Measurements from ENCODE around the gene GSTM3.
A peak's percentile ranks its signal among the peaks of the same experiment; 100 is the strongest.
"Not testable (repeated sequence)": the region's sequence is repeated elsewhere in the genome, so short reads cannot be mapped to it uniquely, and the experiment has no call there.

The GSTM3 gene

DNA sequence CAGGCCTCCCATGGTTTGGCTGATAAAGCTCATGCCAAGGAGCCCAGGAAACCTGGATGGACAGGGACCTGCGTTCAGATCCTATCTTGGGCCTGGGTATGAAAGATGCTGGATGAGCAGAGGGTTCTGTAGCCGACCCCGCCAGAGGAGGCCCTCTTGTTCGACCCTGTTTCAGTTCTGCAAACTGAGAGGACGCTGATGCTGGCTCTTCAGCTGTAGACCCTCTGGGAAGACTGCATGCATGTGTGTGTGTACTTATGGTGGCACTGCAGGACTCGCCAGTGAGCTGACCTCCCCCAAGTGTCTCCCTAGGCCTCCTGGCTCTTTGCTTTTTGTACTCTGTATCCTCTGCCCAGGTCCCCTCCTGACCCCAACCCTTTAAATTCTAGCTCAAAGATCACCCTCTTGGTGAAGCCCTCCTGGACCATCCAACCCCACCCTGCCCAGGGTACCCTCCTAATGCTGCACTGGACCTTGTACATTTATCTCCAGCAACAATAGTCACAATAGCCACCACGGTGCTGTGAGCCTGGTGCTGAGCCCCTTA, 21.3 kb upstream of the GSTM3 start:
- Mint-ChIP-seq H3K4me1 (peaks cover 0 to 1% of the 10 kb centered on the region in 2 donors), H3K9me3 (no peaks in the 10 kb centered on the region), H3K27me3 (no peaks in the 10 kb centered on the region), H3K4me3 (no peak overlapping the region), H3K36me3 (no peaks in the 10 kb centered on the region), H3K27ac (no peak overlapping the region)
- ATAC-seq (replicated peaks) (no peak), DNase-seq (no peak)

- H3K4me3 Mint-ChIP-seq: no peak overlapping the region
- no peaks in the 10 kb centered on the region for H3K9me3 Mint-ChIP-seq
- no peaks in the 10 kb centered on the region for H3K27me3 Mint-ChIP-seq
- DNase-seq: no peak
- no peak for ATAC-seq (replicated peaks)
- H3K27ac Mint-ChIP-seq: no peak overlapping the region
- no peaks in the 10 kb centered on the region for H3K36me3 Mint-ChIP-seq
- peaks cover 0 to 1% of the 10 kb centered on the region in 2 donors for H3K4me1 Mint-ChIP-seq
Measured at GRCh38 chr1:109761227-109762038, 20.6 kb upstream of the GSTM3 start.

- ATAC-seq (replicated peaks): no peak
- Mint-ChIP-seq H3K27me3 (no peaks in the 10 kb centered on the region), H3K27ac (peak overlapping the region; percentile 60), H3K4me1 (peaks cover 0 to 1% of the 10 kb centered on the region in 2 donors), H3K36me3 (no peaks in the 10 kb centered on the region), H3K4me3 (no peak overlapping the region), H3K9me3 (no peaks in the 10 kb centered on the region)
- DNase-seq: no peak
Measured at GRCh38 chr1:109760581-109761226, 19.9 kb upstream of the GSTM3 start.

DNA sequence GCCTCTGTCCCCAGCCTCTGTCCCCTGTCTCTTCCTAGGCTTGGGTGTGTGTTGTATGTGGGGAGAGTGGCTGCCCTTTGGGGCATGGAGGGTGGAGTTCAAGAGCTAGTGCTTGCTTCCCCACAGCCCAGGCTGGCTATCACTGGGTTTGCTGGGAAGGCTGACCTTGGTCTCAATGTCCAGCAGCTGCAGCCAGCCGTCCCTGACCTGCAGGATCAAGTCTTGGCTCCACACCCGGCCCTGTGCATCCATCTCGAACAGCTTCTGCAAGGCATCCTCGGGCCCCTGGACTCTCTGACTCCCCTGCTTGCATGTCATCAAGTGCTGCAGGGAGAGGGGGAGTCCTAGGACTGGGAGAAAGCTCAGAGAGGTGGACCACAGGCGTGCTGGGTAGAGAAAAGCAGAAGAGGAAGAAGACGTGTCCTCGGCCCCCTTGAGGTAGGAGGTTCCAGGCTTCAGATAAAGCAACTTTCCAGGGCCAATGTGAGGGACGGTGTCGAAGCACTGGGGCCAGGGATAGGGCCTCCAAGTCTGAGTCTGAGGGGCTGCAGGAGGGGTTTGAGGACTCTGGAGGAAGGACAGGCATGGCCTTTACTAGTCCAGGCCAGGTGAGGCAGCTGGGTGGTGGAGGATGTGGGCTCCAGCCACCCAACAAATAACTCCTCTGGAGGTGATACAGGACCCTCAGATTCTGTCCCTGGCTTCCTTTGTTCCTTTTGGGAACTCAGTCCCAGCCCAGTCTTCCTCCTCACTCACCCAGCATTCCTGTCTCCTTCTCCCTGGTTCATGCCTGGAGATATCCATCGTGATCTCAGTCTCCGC, 18.9 kb upstream of the GSTM3 start:
- Mint-ChIP-seq H3K4me3 (no peak overlapping the region), H3K27me3 (no peaks in the 10 kb centered on the region), H3K9me3 (no peaks in the 10 kb centered on the region), H3K27ac (no peak overlapping the region), H3K36me3 (no peaks in the 10 kb centered on the region), H3K4me1 (peaks cover 0 to 1% of the 10 kb centered on the region in 2 donors)
- ATAC-seq (replicated peaks) (no peak), DNase-seq (no peak)

GRCh38 chr1:109757936-109758786, 17.3 kb upstream of the GSTM3 start:
- DNase-seq (no peak), ATAC-seq (replicated peaks) (no peak)
- Mint-ChIP-seq H3K9me3 (no peaks in the 10 kb centered on the region), H3K4me3 (no peak overlapping the region), H3K27me3 (no peaks in the 10 kb centered on the region), H3K4me1 (no peaks in the 10 kb centered on the region), H3K27ac (no peak overlapping the region), H3K36me3 (no peaks in the 10 kb centered on the region)

GRCh38 chr1:109756848-109757521, 16.1 kb upstream of the GSTM3 start:
- no peaks in the 10 kb centered on the region for H3K9me3 Mint-ChIP-seq
- peaks cover under 1 to 8% of the 10 kb centered on the region in 2 donors for H3K27me3 Mint-ChIP-seq
- H3K4me3 Mint-ChIP-seq: no peak overlapping the region
- no peaks in the 10 kb centered on the region for H3K4me1 Mint-ChIP-seq
- H3K27ac Mint-ChIP-seq: no peak overlapping the region
- no peak for DNase-seq
- no peaks in the 10 kb centered on the region for H3K36me3 Mint-ChIP-seq
- ATAC-seq (replicated peaks): no peak

- H3K4me1 Mint-ChIP-seq; H3K36me3 Mint-ChIP-seq; H3K4me3 Mint-ChIP-seq; H3K27ac Mint-ChIP-seq; H3K9me3 Mint-ChIP-seq; ATAC-seq (replicated peaks); DNase-seq: not testable (repeated sequence)
- peaks cover 7 to 14% of the 10 kb centered on the region in 2 donors for H3K27me3 Mint-ChIP-seq
Measured at GRCh38 chr1:109756325-109756724, 15.5 kb upstream of the GSTM3 start.

GRCh38 chr1:109754738-109755137, 13.9 kb upstream of the GSTM3 start:
- H3K36me3 Mint-ChIP-seq: no peaks in the 10 kb centered on the region
- H3K27ac Mint-ChIP-seq: no peak overlapping the region
- ATAC-seq (replicated peaks) (no peak), DNase-seq (no peak)
- H3K9me3 Mint-ChIP-seq: no peaks in the 10 kb centered on the region
- H3K4me3 Mint-ChIP-seq: no peak overlapping the region
- H3K27me3 Mint-ChIP-seq: peaks cover 19 to 25% of the 10 kb centered on the region in 2 donors
- no peaks in the 10 kb centered on the region for H3K4me1 Mint-ChIP-seq

GRCh38 chr1:109751531-109752260, 10.9 kb upstream of the GSTM3 start:
- H3K36me3 Mint-ChIP-seq: peaks cover 0 to 4% of the 10 kb centered on the region in 2 donors
- H3K27ac Mint-ChIP-seq: no peak overlapping the region
- H3K9me3 Mint-ChIP-seq: peaks cover 0 to 4% of the 10 kb centered on the region in 2 donors
- DNase-seq (no peak), ATAC-seq (replicated peaks) (no peak)
- no peaks in the 10 kb centered on the region for H3K4me1 Mint-ChIP-seq
- H3K27me3 Mint-ChIP-seq: peaks cover 42% of the 10 kb centered on the region in 2 donors
- H3K4me3 Mint-ChIP-seq: no peak overlapping the region

DNA sequence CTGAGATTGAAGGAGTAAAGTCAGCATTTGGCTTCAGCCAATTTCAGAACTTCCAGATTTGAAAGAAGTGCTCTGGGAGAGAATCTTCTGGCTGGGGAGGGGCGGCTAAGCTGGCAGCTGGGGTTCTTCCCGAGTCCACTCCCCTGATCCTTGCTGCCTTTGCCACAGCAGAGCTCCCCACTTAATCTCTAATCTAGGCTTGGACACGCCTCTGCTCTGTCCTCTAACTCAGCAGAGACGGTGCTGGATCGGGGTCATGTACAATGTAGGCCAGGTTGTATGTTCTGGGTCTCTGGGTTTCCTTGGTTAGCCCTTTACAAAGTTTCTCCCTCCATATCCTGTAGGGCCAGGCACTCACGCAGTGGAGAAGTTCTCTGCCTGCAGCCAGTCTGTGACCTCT, 10.1 kb upstream of the GSTM3 start:
- Mint-ChIP-seq H3K27ac (no peak overlapping the region), H3K4me3 (no peak overlapping the region), H3K9me3 (peaks cover 0 to 4% of the 10 kb centered on the region in 2 donors), H3K36me3 (peaks cover 0 to 4% of the 10 kb centered on the region in 2 donors), H3K4me1 (no peaks in the 10 kb centered on the region), H3K27me3 (peaks cover 42 to 45% of the 10 kb centered on the region in 2 donors)
- DNase-seq: no peak
- no peak for ATAC-seq (replicated peaks)

DNA sequence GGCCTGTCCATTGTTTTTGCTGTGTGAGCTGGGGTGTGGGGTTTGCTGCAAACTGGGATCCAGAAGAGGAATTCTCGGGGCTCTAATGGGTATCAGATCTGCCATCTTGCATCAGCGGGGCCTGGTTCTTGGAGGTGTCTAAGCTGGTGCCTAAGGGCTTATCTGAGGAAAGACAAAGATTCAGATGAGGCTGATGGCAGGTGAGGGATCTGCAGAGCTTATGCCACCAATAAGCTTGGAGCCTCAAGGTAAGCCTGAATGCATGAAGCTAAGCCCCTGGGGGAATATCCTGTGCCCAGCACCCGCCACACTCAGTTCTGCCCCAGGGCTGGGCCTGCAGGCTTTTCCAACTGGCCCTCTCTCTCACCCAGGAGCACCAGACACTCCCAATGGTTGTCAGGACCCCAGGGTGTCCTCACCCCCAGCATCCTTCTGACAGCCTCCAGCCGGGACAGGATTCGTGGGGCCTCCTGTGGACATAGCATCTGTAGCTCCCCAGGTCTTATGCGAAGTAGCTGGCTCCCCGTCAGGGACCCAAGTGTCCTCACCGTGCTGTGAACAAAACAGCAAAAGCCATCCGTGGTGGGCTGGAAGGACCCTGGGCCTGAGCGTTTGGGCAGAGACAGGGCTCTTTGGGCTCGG, 9.5 kb upstream of the GSTM3 start:
- Mint-ChIP-seq H3K4me1 (no peaks in the 10 kb centered on the region), H3K27me3 (peaks cover 43 to 49% of the 10 kb centered on the region in 2 donors), H3K27ac (no peak overlapping the region), H3K4me3 (no peak overlapping the region), H3K36me3 (peaks cover 0 to 4% of the 10 kb centered on the region in 2 donors), H3K9me3 (peaks cover 0 to 4% of the 10 kb centered on the region in 2 donors)
- no peak for ATAC-seq (replicated peaks)
- DNase-seq: no peak

DNA sequence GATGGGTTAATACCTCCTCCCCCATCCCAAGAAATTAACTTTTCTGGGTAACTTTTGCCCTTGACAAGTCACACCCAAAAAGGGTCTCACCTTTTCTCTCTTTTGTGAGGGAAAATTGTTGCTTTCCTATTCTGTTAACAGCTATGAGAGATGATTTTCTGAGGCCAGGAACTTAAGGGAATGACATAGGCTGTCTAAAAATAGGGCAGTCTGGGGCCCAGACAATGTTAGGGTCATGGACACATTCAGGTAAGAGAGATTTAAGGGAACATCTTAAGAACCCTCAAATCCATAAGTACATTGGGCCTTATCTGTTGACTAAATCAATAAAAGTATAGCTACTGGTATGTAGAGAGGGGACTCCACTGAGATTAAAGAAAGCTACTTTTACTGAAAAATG, 8.4 kb upstream of the GSTM3 start:
- Mint-ChIP-seq H3K27ac (no peak overlapping the region), H3K36me3 (peaks cover 0 to 4% of the 10 kb centered on the region in 2 donors), H3K27me3 (peaks cover 49 to 54% of the 10 kb centered on the region in 2 donors), H3K4me1 (no peaks in the 10 kb centered on the region), H3K4me3 (no peak overlapping the region), H3K9me3 (peaks cover 0 to 4% of the 10 kb centered on the region in 2 donors)
- no peak for ATAC-seq (replicated peaks)
- no peak for DNase-seq
